Muscle layer of colon (tissue), 2 donors: ENCODE data around the gene UCK2.

ENCODE experiments used
- H3K27ac ChIP-seq: one replicate; pipeline ENCODE4 v1.7.0; 2013; ENCODE audit warnings: low read depth, mild to moderate bottlenecking, low read length, moderate library complexity
- H3K27me3 ChIP-seq, 2 donors: one replicate each; pipeline ENCODE4 v1.7.0; 2013; ENCODE audit warnings: low read length in 2 of 2, mild to moderate bottlenecking in 2 of 2; ENCODE audit not compliant: insufficient read depth in 2 of 2, control insufficient read depth in 1 of 2
- H3K36me3 ChIP-seq: one replicate; pipeline ENCODE4 v1.7.0; 2013; ENCODE audit warnings: mild to moderate bottlenecking, low read length; ENCODE audit not compliant: insufficient read depth
- H3K4me1 ChIP-seq: one replicate; pipeline ENCODE4 v1.7.0; 2013; ENCODE audit warnings: mild to moderate bottlenecking, low read length; ENCODE audit not compliant: insufficient read depth
- H3K4me3 ChIP-seq, 2 donors: one replicate each; pipeline ENCODE4 v1.7.0; 2013; ENCODE audit warnings: low read length in 2 of 2, low read depth in 1 of 2, mild to moderate bottlenecking in 1 of 2, moderate library complexity in 1 of 2
- H3K9ac ChIP-seq: one replicate; pipeline ENCODE4 v1.7.0; 2013; ENCODE audit warnings: low read length
- H3K9me3 ChIP-seq: one replicate; pipeline ENCODE4 v1.7.0; 2013; ENCODE audit warnings: mild to moderate bottlenecking, low read length
- donor health status: abdominal sarcoma.
- donor health status: Adenocarcinoma of cecum.

Gene UCK2

GRCh38 chr1:165875171-165875570 is 47.8 kb downstream of the UCK2 start:
- Histone ChIP-seq H3K27ac (no peak overlapping the region), H3K9ac (no peak overlapping the region)

GRCh38 chr1:165875604-165876003 is 48.2 kb downstream of the UCK2 start:
- Histone ChIP-seq H3K9me3 (no peaks in the 10 kb centered on the region), H3K9ac (no peak overlapping the region), H3K36me3 (no peaks in the 10 kb centered on the region), H3K27me3 (no peaks in the 10 kb centered on the region), H3K4me1 (no peaks in the 10 kb centered on the region), H3K27ac (no peak overlapping the region), H3K4me3 (no peak overlapping the region)

More at GRCh38 chr1:165875171-165875570, 47.8 kb downstream of the UCK2 start:
- Histone ChIP-seq H3K4me1 (no peaks in the 10 kb centered on the region), H3K9me3 (no peaks in the 10 kb centered on the region), H3K36me3 (no peaks in the 10 kb centered on the region), H3K4me3 (no peak overlapping the region), H3K27me3 (no peaks in the 10 kb centered on the region)

- no peaks in the 10 kb centered on the region for H3K9me3 ChIP-seq
- no peaks in the 10 kb centered on the region for H3K27me3 ChIP-seq
- H3K27ac ChIP-seq, result no peak overlapping the region
- no peaks in the 10 kb centered on the region for H3K4me1 ChIP-seq
- no peak overlapping the region for H3K9ac ChIP-seq
- H3K36me3 ChIP-seq, result no peaks in the 10 kb centered on the region
- H3K4me3 ChIP-seq, result no peak overlapping the region
These were observed 48.7 kb downstream of the UCK2 start for GRCh38 chr1:165876121-165876520.

- H3K27me3 ChIP-seq, result no peaks in the 10 kb centered on the region
These were observed 50.0 kb downstream of the UCK2 start for GRCh38 chr1:165877411-165877810.

GRCh38 chr1:165877940-165878556 is 50.6 kb downstream of the UCK2 start:
- Histone ChIP-seq H3K27me3 (no peaks in the 10 kb centered on the region), H3K4me1 (no peaks in the 10 kb centered on the region), H3K27ac (no peak overlapping the region), H3K36me3 (no peaks in the 10 kb centered on the region), H3K9me3 (no peaks in the 10 kb centered on the region), H3K9ac (no peak overlapping the region), H3K4me3 (no peak overlapping the region)

More at GRCh38 chr1:165877411-165877810, 50.0 kb downstream of the UCK2 start:
- H3K4me1 ChIP-seq, result no peaks in the 10 kb centered on the region
- H3K9ac ChIP-seq, result no peak overlapping the region
- H3K27ac ChIP-seq, result no peak overlapping the region
- no peak overlapping the region for H3K4me3 ChIP-seq
- H3K36me3 ChIP-seq, result no peaks in the 10 kb centered on the region
- no peaks in the 10 kb centered on the region for H3K9me3 ChIP-seq

GRCh38 chr1:165879946-165880345 is 52.5 kb downstream of the UCK2 start:
- Histone ChIP-seq H3K9ac (no peak overlapping the region), H3K36me3 (no peaks in the 10 kb centered on the region), H3K4me1 (no peaks in the 10 kb centered on the region), H3K27me3 (no peaks in the 10 kb centered on the region), H3K27ac (no peak overlapping the region), H3K4me3 (no peak overlapping the region), H3K9me3 (no peaks in the 10 kb centered on the region)

GRCh38 chr1:165880993-165881392 is 53.6 kb downstream of the UCK2 start:
- no peak overlapping the region for H3K9ac ChIP-seq
- no peaks in the 10 kb centered on the region for H3K9me3 ChIP-seq
- H3K27me3 ChIP-seq, result no peaks in the 10 kb centered on the region
- no peaks in the 10 kb centered on the region for H3K4me1 ChIP-seq
- no peak overlapping the region for H3K27ac ChIP-seq
- H3K36me3 ChIP-seq, result no peaks in the 10 kb centered on the region
- no peak overlapping the region for H3K4me3 ChIP-seq

GRCh38 chr1:165882168-165882837 is 54.9 kb downstream of the UCK2 start:
- H3K9me3 ChIP-seq, result no peaks in the 10 kb centered on the region
- H3K27me3 ChIP-seq, result no peaks in the 10 kb centered on the region
- H3K9ac ChIP-seq, result no peak overlapping the region
- H3K27ac ChIP-seq, result no peak overlapping the region
- no peaks in the 10 kb centered on the region for H3K4me1 ChIP-seq
- H3K36me3 ChIP-seq, result no peaks in the 10 kb centered on the region
- no peak overlapping the region for H3K4me3 ChIP-seq

GRCh38 chr1:165883056-165883455 is 55.6 kb downstream of the UCK2 start:
- H3K27ac ChIP-seq, result no peak overlapping the region

GRCh38 chr1:165884009-165884689 is 56.7 kb downstream of the UCK2 start:
- no peak overlapping the region for H3K4me3 ChIP-seq
- no peaks in the 10 kb centered on the region for H3K9me3 ChIP-seq
- no peak overlapping the region for H3K9ac ChIP-seq
- H3K4me1 ChIP-seq, result no peaks in the 10 kb centered on the region
- H3K36me3 ChIP-seq, result no peaks in the 10 kb centered on the region
- H3K27ac ChIP-seq, result no peak overlapping the region
- no peaks in the 10 kb centered on the region for H3K27me3 ChIP-seq

More at GRCh38 chr1:165883056-165883455, 55.6 kb downstream of the UCK2 start:
- Histone ChIP-seq H3K4me1 (no peaks in the 10 kb centered on the region), H3K4me3 (no peak overlapping the region), H3K27me3 (no peaks in the 10 kb centered on the region), H3K9ac (no peak overlapping the region), H3K9me3 (no peaks in the 10 kb centered on the region), H3K36me3 (no peaks in the 10 kb centered on the region)

GRCh38 chr1:165884690-165885304 is 57.4 kb downstream of the UCK2 start:
- Histone ChIP-seq H3K27ac (no peak overlapping the region), H3K4me3 (no peak overlapping the region), H3K36me3 (no peaks in the 10 kb centered on the region), H3K4me1 (no peaks in the 10 kb centered on the region), H3K27me3 (no peaks in the 10 kb centered on the region), H3K9me3 (no peaks in the 10 kb centered on the region), H3K9ac (no peak overlapping the region)
